Stimulated activated CD8-positive, alpha-beta memory T cell treated with anti-CD3 and anti-CD28 coated beads, Interleukin-2, amount 100 ng/mL, for 48 hours (primary cell): ENCODE results near the gene SBK2.

ENCODE experiments used
- DNase-seq, 2 donors: peaks; one replicate each; pipeline ENCODE4 v3.0.0-alpha.2; 2020; ENCODE audit warnings: low read depth in 2 of 2

The SBK2 gene

DNA sequence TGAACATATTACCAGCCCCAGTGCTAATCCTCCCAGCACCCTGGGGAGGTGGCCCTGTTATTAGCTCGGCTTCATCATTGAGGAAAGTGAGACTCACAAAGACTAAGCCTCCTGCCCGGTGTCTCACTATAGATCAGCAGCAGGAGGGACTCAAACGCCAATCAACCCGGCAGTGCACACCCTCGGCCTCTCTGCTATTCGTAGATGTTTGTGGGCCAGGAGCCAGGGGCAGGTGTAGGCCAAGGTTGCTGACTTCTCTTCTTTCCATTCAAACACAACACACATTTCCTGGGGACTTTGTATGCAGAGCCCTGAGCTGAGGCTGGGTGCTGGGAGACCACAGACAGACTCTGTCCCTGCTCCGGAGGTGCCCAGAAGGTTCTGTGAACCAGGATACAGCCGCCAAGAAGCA is 17.8 kb upstream of the SBK2 start:
- DNase-seq: no peak

GRCh38 chr19:55554302-55554701 is 17.4 kb upstream of the SBK2 start:
- DNase-seq: no peak

GRCh38 chr19:55553217-55554182 is 16.6 kb upstream of the SBK2 start:
- no peak for DNase-seq

- no peak for DNase-seq
Observed at GRCh38 chr19:55552620-55553019, 15.7 kb upstream of the SBK2 start.

GRCh38 chr19:55552206-55552605 is 15.3 kb upstream of the SBK2 start:
- DNase-seq: no peak

GRCh38 chr19:55550321-55550650 is 13.4 kb upstream of the SBK2 start:
- no peak for DNase-seq

DNA sequence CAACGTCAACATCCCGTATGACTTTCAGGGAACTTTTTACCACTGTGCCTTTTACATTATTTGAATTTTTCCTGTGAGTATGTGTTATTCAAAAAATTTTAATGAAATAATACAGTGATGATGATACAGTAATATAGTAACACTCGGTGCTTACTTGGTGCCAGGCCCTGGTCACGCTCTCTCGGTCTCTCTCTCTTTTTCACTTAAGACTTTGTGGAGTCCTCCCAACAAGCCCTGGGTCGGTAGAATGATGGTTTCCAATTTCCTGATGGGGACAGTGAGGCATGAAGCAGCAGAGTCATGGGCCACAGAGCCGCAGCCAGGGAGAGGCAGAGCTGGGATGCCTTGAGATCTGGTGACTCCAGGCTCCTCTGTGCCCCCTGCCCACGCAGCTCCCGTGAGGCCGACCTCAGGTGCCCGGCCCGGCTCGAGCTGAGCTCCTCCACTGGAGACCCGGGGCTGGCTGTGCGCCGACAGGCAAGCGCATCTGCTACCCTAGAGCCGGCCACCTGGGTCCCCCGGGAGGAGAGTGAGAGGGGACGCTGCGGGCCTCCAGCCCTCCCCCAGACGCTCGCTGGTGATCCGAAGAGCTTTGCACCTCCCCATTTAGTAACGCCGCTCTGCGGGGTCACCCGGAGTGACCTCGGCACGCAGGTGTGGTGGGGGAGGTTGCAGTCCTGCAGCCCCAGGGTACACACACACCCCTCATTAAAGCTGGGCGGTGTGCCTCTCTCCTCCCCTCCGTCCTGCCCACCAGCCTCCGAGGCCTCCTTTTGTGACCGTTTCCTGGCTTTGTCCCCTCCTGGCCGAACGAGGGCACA is 12.8 kb upstream of the SBK2 start:
- no peak for DNase-seq

DNA sequence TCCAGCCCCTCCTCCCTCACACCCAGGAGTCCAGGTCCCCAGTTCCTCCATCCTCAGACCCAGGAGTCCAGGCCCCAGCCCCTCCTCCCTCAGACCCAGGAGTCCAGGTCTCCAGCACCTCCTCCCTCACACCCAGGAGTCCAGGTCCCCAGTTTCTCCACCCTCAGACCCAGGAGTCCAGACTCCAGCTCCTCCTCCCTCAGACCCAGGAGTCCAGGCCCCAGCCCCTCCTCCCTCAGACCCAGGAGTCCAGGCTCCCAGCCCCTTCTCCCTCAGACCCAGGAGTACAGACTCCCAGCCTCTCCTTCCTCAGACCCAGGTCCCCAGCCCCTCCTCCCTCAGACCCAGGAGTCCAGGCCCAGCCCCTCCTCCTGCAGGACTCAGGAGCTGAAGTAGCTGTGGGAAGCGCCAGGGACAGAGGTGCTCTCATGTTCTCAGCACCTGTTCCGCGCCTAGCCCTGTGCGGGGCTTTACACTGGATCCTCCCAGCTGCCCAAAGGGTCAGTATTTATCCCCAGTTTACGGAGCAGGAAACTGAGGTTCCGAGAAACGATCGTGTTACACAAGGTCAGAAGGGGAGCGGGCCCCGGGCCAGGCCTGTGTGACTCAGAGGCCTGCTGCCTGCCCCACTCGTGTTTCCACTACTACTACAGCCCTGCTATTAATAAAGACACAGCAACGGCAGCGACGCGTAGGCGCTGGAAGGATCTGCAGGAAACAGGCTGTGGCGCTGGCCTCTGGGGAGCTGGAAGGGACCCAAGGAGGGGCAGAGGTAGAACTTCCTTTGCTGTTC is 10.1 kb upstream of the SBK2 start:
- DNase-seq: no peak

DNA sequence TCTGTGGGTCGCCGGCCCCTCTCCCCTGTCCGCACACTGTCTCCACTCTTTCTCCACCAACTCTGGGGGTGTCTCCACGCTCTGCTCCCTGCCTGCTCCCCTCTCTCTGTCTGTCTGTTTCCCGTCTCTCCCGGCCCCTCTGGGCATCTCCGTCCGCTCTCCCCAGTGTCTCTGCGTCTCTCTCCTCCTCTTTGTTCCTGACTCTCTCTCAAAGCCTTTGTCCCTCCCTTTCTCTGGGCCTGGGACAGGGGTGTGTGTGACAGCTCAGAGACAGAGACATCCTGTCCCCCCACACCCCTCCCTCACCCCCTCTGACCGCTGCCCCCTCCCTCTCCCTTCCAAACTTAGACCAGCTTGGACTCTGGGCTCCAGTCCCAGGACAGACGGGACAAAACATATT is 9.1 kb upstream of the SBK2 start:
- DNase-seq: no peak

DNA sequence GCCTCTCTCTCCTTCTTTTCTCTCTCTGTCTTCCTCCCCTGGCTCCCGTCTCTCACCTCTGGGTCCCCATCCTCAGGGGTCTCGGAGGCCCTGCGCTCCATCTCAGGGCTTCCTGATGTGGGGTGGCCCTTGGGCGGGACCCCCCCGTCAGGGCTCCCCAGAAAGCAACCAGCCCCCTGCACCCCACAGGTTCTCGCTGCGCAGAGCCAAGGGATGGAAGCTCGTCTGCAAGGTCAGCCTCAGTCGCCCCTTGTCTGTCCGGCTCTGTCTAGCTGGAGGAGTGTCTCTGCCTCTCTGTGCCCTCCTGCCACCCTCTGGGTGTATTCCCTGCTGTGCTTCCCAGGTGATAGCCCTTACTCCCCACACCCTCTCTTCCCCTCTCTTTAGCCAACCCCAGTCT is 8.5 kb upstream of the SBK2 start, which contains the start of gene SBK3:
Gene SBK3, minus strand, starts transcription at position 101 of the 400 bp plus-strand sequence. Its CDS starts 0 bp downstream, at position 101.
- no peak for DNase-seq

GRCh38 chr19:55544776-55545439 is 8.0 kb upstream of the SBK2 start:
- DNase-seq: no peak

DNA sequence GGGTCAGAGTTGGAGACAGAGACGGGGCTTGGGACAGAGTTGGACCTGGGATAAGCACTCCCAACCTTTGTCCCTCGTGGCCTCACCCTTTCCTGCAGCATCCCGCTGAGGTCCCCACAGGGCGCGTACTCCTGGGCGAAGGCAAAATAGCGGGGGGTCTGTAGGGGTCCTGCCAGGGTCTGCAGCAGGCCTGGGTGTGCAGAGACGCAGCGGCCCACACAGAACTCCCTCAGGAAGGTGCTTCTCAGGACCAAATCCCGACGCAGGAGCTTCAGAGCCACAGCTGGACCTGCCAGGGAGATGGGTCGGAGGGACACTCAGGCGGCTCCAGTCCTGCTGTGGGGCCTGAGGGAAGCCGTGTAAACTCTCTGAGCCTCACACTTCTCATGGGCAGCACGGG is 7.1 kb upstream of the SBK2 start:
- no peak for DNase-seq

DNA sequence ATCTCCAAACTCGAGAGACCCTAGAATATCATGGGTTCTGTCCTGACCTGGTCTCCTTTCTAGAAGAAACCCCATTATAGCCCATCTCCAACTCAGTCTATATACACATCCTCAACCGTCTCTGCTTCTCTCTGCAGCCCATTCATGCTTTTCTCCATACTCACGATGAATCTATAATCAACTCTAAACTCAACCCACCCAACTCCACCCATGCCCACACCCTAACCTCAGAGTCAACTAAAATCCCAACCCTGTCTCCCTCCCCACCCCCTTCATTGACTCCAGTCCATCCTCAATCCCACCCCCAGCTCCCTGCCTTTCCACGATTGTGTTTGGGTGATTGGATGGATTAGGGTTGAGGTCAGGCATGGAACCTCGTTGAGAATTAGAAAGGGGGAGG is 6.6 kb upstream of the SBK2 start:
- DNase-seq: no peak

DNA sequence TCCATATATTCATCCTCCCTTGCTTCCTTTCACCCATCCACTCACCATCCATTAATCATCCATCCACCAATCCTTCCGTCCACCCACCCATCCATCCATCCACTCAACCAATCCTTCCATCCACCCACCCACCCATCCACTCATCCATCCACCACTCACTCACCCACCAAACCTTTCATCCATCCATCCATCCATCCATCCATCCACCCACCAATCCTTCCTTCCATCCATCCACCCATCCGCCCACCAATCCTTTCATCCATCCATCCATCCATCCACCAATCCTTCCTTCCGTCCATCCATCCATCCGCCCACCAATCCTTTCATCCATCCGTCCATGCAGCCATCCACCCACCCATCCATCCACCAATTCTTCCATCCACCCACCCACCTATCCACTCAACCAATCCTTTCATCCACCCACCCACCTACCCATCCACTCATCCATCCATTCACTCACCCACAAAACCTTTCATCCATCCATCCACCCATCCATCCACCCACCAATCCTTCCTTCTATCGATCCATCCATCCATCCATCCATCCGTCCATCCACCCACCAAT is 5.4 kb upstream of the SBK2 start:
- DNase-seq: no peak

GRCh38 chr19:55541091-55541490 is 4.2 kb upstream of the SBK2 start:
- no peak for DNase-seq

GRCh38 chr19:55540619-55541018 is 3.7 kb upstream of the SBK2 start:
- no peak for DNase-seq

DNA sequence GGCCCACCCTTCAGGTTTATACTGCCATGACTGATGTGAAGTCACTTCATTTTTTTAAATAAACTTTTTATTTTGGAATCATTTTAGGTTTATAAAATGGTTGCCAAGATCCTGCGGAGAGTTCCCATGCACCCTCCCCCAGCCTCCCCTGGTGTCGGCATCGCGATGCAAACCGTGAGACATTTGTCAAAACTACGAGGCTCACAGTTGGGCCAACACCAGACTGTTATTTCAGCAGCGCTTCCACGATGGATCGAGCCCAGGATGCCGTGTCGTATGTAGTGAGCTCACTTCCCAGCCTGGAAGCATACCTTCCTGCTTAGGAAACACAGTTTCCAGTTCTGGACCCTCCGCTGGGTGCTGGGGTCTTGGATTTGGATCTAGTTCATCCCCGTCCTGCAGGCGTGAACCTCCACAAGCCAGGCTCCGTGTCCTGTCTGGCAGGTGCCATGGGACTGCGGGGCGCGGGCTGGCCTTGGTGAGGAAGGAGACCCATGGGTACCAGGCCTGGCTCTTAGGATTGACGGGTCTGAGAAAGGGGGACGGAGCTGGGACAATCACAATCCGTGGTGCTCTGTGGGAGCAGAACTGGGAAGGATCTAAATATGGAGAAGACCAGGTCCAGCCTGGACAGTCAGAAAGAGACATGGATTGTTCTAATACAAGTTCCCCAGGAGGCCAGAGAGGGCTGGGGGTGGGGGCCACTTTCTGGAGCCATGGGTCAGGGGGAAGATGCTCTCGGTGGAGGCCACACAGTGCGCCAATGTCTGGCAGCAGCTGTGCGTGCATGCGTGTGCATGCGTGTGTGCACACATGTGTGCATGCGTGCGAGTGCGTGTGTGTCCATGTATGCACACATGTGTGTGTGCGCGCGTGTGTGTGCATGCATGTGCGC is 2.4 kb upstream of the SBK2 start:
- DNase-seq: no peak

DNA sequence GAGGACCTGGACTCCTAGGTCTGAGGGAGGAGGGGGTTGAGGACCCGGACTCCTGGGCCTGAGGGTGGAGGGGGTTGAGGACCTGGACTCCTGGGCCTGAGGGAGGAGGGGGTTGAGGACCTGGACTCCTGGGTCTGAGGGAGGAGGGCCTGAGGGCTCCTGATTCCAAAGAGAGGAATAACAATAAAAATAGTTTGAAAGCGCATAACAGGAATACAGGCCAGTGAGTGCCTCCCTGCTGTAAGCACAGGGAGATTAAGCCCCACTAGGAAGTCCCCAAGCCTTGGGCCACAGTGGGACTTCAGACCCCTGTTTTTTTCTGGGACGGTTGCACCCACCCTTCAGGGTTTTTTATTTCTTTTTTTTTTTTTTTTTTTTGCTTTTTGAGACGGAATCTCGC is 1.2 kb upstream of the SBK2 start:
- no peak for DNase-seq

- no peak for DNase-seq
Observed at GRCh38 chr19:55537741-55538111, 793 bp upstream of the SBK2 start.

- no peak for DNase-seq
Observed at GRCh38 chr19:55536366-55536765, 567 bp downstream of the SBK2 start.
